22Rv1 (cell line): ENCODE results near the gene ZNF32.

Experiments used
- ZFX ChIP-seq: fragments of 450-650 bp; IDR thresholded peaks from 2 replicates; pipeline ENCODE4 v1.6.1; 2017; ENCODE audit warnings: antibody characterized with exemption, borderline replicate concordance
- TF ChIP-seq, protein P1 (sequence below): fragments of 450-650 bp; IDR thresholded peaks from 2 replicates; pipeline ENCODE4 v1.5.1; 2017; ENCODE audit warnings: mild to moderate bottlenecking

DNA sequence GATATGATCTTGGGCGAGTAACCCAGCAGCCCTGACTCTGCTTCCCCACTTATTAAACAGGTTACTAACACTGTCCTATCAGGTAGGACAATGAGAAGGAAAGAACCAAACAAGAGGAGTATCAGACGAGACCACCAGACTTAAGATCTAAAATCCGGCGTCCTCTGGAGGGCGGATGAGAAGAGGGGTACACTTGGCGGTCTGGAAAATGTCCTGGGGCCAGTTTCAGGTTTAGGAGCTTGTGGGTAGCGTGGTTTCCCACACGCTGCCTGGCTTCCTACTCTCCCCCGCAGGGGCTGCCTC, 635 bp downstream of the ZNF32 start:
- TF ChIP-seq, protein P1, sequence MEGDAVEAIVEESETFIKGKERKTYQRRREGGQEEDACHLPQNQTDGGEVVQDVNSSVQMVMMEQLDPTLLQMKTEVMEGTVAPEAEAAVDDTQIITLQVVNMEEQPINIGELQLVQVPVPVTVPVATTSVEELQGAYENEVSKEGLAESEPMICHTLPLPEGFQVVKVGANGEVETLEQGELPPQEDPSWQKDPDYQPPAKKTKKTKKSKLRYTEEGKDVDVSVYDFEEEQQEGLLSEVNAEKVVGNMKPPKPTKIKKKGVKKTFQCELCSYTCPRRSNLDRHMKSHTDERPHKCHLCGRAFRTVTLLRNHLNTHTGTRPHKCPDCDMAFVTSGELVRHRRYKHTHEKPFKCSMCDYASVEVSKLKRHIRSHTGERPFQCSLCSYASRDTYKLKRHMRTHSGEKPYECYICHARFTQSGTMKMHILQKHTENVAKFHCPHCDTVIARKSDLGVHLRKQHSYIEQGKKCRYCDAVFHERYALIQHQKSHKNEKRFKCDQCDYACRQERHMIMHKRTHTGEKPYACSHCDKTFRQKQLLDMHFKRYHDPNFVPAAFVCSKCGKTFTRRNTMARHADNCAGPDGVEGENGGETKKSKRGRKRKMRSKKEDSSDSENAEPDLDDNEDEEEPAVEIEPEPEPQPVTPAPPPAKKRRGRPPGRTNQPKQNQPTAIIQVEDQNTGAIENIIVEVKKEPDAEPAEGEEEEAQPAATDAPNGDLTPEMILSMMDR, result no peak
- no peak for TF ChIP-seq ZFX
